NCI-H2227 treated with DMSO at 0.1 percent for 48 hours (cell line): ENCODE measurements around the gene POMGNT1.

Source experiments
- DNase-seq: peaks from one replicate; lab custom pipeline; 2025; lab: John Stamatoyannopoulos, UW

POMGNT1 gene

GRCh38 chr1:46210561-46210960 is 12.3 kb upstream of the POMGNT1 start:
- no peak for DNase-seq

- no peak for DNase-seq
These were observed 8.2 kb upstream of the POMGNT1 start for GRCh38 chr1:46206399-46206798.

GRCh38 chr1:46205791-46206190 is 7.6 kb upstream of the POMGNT1 start:
- DNase-seq: no peak

- no peak for DNase-seq
These were observed 6.9 kb upstream of the POMGNT1 start for GRCh38 chr1:46205141-46205540.

- no peak for DNase-seq
These were observed 6.1 kb upstream of the POMGNT1 start for GRCh38 chr1:46204406-46204742.

GRCh38 chr1:46203738-46204405 is 5.6 kb upstream of the POMGNT1 start:
- no peak for DNase-seq

- DNase-seq: no peak
These were observed 1.1 kb upstream of the POMGNT1 start for GRCh38 chr1:46199233-46199749.

GRCh38 chr1:46197560-46197963 is 672 bp downstream of the POMGNT1 start:
- no peak for DNase-seq

GRCh38 chr1:46196609-46197008 is 1.6 kb downstream of the POMGNT1 start:
- no peak for DNase-seq

GRCh38 chr1:46194641-46195193 is 3.5 kb downstream of the POMGNT1 start:
- no peak for DNase-seq

- DNase-seq: no peak
These were observed 4.2 kb downstream of the POMGNT1 start for GRCh38 chr1:46193984-46194570.

GRCh38 chr1:46193285-46193684 is 4.9 kb downstream of the POMGNT1 start:
- no peak for DNase-seq

GRCh38 chr1:46192171-46192570 is 6.1 kb downstream of the POMGNT1 start:
- no peak for DNase-seq

GRCh38 chr1:46191033-46191701 is 7.1 kb downstream of the POMGNT1 start:
- no peak for DNase-seq

- no peak for DNase-seq
These were observed 7.7 kb downstream of the POMGNT1 start for GRCh38 chr1:46190539-46190938.

- no peak for DNase-seq
These were observed 9.8 kb downstream of the POMGNT1 start for GRCh38 chr1:46188295-46189030.

GRCh38 chr1:46187106-46187869 is 10.9 kb downstream of the POMGNT1 start:
- no peak for DNase-seq

- DNase-seq: no peak
These were observed 12.2 kb downstream of the POMGNT1 start for GRCh38 chr1:46186076-46186475.

- DNase-seq: no peak
These were observed 13.1 kb downstream of the POMGNT1 start for GRCh38 chr1:46184920-46185658.

GRCh38 chr1:46183926-46184557 is 14.2 kb downstream of the POMGNT1 start:
- no peak for DNase-seq
